ENCODE data around the gene NRN1.

DNA sequence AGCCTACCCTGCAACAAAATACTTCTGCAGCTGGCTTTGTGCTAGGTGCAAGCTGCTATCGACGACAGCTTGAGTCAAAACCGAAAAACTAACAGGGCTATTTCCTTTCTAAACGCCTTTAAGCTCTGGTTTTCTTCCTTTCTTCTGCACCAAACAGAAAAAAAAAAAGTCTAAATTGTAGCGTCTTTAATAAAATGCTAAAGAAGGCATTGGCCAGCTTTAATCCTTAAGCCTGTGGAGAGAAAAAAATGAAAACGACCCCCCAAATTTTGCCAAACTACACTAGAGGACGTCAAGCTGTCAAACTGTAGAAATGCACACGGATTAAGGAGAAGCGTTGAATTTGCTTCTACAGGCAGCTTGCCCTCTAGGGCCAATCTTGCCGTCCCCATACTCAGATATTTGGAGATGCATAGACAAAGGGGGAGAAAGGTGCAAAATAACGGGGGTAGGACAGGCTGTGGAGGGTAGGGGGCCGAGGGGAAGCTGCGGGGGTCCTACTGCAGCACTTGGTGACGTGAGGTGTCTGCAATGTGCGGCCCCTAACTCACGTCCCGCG lies 1.4 kb upstream of the NRN1 start:
- TF ChIP-seq, protein P1, sequence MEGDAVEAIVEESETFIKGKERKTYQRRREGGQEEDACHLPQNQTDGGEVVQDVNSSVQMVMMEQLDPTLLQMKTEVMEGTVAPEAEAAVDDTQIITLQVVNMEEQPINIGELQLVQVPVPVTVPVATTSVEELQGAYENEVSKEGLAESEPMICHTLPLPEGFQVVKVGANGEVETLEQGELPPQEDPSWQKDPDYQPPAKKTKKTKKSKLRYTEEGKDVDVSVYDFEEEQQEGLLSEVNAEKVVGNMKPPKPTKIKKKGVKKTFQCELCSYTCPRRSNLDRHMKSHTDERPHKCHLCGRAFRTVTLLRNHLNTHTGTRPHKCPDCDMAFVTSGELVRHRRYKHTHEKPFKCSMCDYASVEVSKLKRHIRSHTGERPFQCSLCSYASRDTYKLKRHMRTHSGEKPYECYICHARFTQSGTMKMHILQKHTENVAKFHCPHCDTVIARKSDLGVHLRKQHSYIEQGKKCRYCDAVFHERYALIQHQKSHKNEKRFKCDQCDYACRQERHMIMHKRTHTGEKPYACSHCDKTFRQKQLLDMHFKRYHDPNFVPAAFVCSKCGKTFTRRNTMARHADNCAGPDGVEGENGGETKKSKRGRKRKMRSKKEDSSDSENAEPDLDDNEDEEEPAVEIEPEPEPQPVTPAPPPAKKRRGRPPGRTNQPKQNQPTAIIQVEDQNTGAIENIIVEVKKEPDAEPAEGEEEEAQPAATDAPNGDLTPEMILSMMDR (IDR thresholded peaks at IDR 0.05; ENCODE audit: low read depth, low read length), result no peak
- TF ChIP-seq EZH2phosphoT487 (IDR thresholded peaks at IDR 0.05; ENCODE audit: low read depth), result no peak
